Measurements from ENCODE around the gene S100P.

Gene S100P

DNA sequence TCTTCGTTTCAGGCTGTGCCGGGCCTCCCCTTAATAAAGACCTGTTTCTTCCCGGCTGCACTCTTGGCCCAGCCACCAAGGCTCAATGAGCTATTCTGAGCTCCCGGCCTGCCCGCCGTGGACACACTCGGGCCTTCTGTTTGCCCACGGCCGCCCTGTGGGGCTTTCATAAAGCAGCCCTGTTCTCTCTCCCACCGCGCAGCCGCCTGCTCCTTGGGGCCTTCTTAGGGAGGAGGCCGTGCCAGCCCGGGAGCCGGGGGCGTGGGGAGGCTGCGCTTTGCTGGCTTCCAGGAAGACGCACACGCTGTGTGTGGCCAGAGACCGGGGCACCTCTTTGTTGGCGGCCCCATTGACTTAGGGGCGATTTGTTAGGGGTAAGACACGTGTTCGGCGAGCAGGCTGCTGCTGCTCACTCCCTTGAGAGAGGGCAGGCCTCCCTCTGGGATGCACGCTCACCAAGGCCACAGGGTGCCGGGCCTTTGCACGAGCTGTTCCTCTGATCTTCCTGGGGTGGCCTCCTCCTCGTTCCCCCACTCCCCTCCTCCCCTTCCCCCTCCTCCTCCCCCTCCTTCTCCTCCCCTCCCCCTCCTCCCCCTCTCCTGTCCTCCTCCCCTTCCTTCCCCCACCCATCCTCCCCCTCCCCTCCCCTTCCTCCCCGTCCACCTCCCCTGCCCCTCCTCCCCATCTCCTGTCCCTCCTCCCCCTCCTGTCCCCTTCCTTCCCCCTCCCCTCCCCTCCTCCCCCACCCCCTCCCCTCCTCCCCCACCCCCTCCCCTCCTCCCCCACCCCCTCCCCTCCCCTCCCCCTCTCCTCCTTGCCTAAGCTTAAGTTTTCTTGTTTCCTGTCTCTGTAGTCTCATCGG, 33.6 kb downstream of the S100P start:
- Histone ChIP-seq H2AFZ (ENCODE audit: low read length) (no peak overlapping the region), H3K4me3 (ENCODE audit: low read depth, low read length, poor library complexity, severe bottlenecking) (no peak overlapping the region), H4K20me1 (ENCODE audit: insufficient read depth, low read length) (no peaks in the 10 kb centered on the region), H3K9me2 (ENCODE audit: low read depth, low read length) (no peaks in the 10 kb centered on the region), H3K27ac (ENCODE audit: low read depth, low read length, poor library complexity, severe bottlenecking) (no peak overlapping the region), H3K27me3 (ENCODE audit: insufficient read depth, low read length) (no peaks in the 10 kb centered on the region; the same call in 1 of the 2 replicates), H3K9me3 (ENCODE audit: low read length) (no peaks in the 10 kb centered on the region), H3K4me1 (ENCODE audit: insufficient read depth, low read length, severe bottlenecking) (no peaks in the 10 kb centered on the region), H3K4me2 (ENCODE audit: low read length) (no peak overlapping the region), H3F3A (ENCODE audit: insufficient read depth, low read length) (no peaks in the 10 kb centered on the region), H3K79me2 (ENCODE audit: insufficient read depth, low read length) (no peaks in the 10 kb centered on the region), H3K9ac (ENCODE audit: low read length) (no peak overlapping the region), H3K36me3 (ENCODE audit: insufficient read depth, low read length) (no peaks in the 10 kb centered on the region)
- TF ChIP-seq EZH2 (IDR thresholded peaks at IDR 0.05; ENCODE audit: borderline replicate concordance, low read length) = no peak
- TF ChIP-seq, protein P1, sequence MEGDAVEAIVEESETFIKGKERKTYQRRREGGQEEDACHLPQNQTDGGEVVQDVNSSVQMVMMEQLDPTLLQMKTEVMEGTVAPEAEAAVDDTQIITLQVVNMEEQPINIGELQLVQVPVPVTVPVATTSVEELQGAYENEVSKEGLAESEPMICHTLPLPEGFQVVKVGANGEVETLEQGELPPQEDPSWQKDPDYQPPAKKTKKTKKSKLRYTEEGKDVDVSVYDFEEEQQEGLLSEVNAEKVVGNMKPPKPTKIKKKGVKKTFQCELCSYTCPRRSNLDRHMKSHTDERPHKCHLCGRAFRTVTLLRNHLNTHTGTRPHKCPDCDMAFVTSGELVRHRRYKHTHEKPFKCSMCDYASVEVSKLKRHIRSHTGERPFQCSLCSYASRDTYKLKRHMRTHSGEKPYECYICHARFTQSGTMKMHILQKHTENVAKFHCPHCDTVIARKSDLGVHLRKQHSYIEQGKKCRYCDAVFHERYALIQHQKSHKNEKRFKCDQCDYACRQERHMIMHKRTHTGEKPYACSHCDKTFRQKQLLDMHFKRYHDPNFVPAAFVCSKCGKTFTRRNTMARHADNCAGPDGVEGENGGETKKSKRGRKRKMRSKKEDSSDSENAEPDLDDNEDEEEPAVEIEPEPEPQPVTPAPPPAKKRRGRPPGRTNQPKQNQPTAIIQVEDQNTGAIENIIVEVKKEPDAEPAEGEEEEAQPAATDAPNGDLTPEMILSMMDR (IDR thresholded peaks at IDR 0.05; ENCODE audit: low read length) = no peak

DNA sequence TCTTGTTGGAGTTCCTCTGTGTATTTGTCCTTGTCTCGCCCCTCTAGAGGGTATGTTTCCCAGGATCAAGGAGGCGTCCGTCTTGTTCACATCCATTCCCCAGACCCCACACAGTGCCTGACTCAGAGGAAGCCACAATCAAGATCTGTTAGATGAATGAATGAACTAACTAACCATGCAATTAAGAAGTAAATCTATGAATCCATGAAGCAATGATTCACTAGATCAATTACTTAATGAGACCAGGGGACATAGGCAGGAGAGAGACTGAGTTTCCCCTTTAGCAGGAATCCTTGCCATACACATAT, 34.2 kb downstream of the S100P start:
- Histone ChIP-seq H3F3A (ENCODE audit: insufficient read depth, low read length) (no peaks in the 10 kb centered on the region), H3K4me3 (ENCODE audit: low read depth, low read length, poor library complexity, severe bottlenecking) (no peak overlapping the region), H3K4me1 (ENCODE audit: insufficient read depth, low read length, severe bottlenecking) (no peaks in the 10 kb centered on the region), H3K4me2 (ENCODE audit: low read length) (no peak overlapping the region), H3K9ac (ENCODE audit: low read length) (no peak overlapping the region), H3K36me3 (ENCODE audit: insufficient read depth, low read length) (no peaks in the 10 kb centered on the region), H3K27ac (ENCODE audit: low read depth, low read length, poor library complexity, severe bottlenecking) (no peak overlapping the region), H3K9me2 (ENCODE audit: low read depth, low read length) (no peaks in the 10 kb centered on the region), H4K20me1 (ENCODE audit: insufficient read depth, low read length) (no peaks in the 10 kb centered on the region), H2AFZ (ENCODE audit: low read length) (no peak overlapping the region), H3K9me3 (ENCODE audit: low read length) (no peaks in the 10 kb centered on the region), H3K27me3 (ENCODE audit: insufficient read depth, low read length) (no peaks in the 10 kb centered on the region; the same call in 1 of the 2 replicates), H3K79me2 (ENCODE audit: insufficient read depth, low read length) (no peaks in the 10 kb centered on the region)
- no peak for TF ChIP-seq EZH2 (IDR thresholded peaks at IDR 0.05; ENCODE audit: borderline replicate concordance, low read length)
- TF ChIP-seq, protein P1 (IDR thresholded peaks at IDR 0.05; ENCODE audit: low read length) = no peak

DNA sequence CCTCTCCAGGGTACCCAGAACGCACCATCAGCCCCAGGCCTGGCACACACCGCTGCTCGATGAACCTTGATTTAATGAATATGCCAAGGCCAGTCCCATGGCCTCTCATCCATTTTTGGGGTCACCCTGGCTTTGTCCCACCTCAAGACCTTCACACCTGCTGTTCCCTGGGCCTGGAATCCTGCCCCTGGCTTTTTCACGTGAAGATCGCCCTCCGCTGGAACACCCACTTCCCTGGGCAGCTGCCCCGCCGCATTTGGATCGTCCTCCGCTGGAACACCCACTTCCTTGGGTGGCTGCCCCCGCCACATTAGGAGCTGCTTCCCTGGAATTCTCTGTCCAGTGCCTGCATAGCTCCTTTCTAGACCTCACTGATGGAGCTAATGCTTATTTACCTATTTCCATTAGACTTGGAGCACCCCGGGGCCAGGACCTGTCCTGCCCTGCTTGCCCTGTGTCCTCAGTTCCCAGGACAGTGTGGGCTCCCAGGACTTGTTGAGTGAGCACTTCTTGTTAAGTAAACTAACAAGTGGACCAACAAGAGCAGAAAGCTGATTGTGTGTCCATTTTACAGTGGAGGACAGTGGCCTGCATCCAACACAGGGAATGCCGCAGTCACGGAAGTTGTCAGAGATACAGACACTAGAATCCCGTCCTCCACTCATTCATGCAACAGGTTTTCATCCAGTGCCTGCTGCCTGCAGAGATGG, 34.8 kb downstream of the S100P start:
- H3K9me3 ChIP-seq (ENCODE audit: low read length) = no peaks in the 10 kb centered on the region
- H3K36me3 ChIP-seq (ENCODE audit: insufficient read depth, low read length) = no peaks in the 10 kb centered on the region
- H3K4me2 ChIP-seq (ENCODE audit: low read length) = no peak overlapping the region
- no peaks in the 10 kb centered on the region; the same call in 1 of the 2 replicates for H3K27me3 ChIP-seq (ENCODE audit: insufficient read depth, low read length)
- no peaks in the 10 kb centered on the region for H4K20me1 ChIP-seq (ENCODE audit: insufficient read depth, low read length)
- no peak for TF ChIP-seq EZH2 (IDR thresholded peaks at IDR 0.05; ENCODE audit: borderline replicate concordance, low read length)
- TF ChIP-seq, protein P1 (IDR thresholded peaks at IDR 0.05; ENCODE audit: low read length) = no peak
- no peak overlapping the region for H3K4me3 ChIP-seq (ENCODE audit: low read depth, low read length, poor library complexity, severe bottlenecking)
- no peaks in the 10 kb centered on the region for H3K9me2 ChIP-seq (ENCODE audit: low read depth, low read length)
- H3K4me1 ChIP-seq (ENCODE audit: insufficient read depth, low read length, severe bottlenecking) = no peaks in the 10 kb centered on the region
- H3K27ac ChIP-seq (ENCODE audit: low read depth, low read length, poor library complexity, severe bottlenecking) = no peak overlapping the region
- H2AFZ ChIP-seq (ENCODE audit: low read length) = no peak overlapping the region
- no peaks in the 10 kb centered on the region for H3K79me2 ChIP-seq (ENCODE audit: insufficient read depth, low read length)
- no peak overlapping the region for H3K9ac ChIP-seq (ENCODE audit: low read length)
- H3F3A ChIP-seq (ENCODE audit: insufficient read depth, low read length) = no peaks in the 10 kb centered on the region

All from OCI-LY1 (cell line).